ENCODE results near the gene RAPH1.

- TF ChIP-seq CTCF (IDR thresholded peaks at IDR 0.05; ENCODE audit: insufficient read depth, low read length) (no peak), POLR2AphosphoS5 (IDR thresholded peaks at IDR 0.05; ENCODE audit: low read depth) (no peak), GABPA (IDR thresholded peaks at IDR 0.05; ENCODE audit: low read depth) (no peak), REST (IDR thresholded peaks at IDR 0.05; ENCODE audit: insufficient replicate concordance, low read depth) (no peak)
Measured at GRCh38 chr2:203441463-203441862, 93.6 kb downstream of the RAPH1 start.

All from HL-60 (cell line).